Gastrocnemius medialis (tissue), 4 donors: ENCODE data around the gene ZEB1.
"Not testable (repeated sequence)": the region's sequence is repeated elsewhere in the genome, so short reads cannot be mapped to it uniquely, and the experiment has no call there.

Experiments used
- CTCF ChIP-seq, 5 experiments: fragments of 450-650 bp in 3 of 5; fragments of 200-600 bp in 2 of 5; sonication (generic) in 2 of 5; IDR thresholded peaks in 4 of 5; conservative IDR thresholded peaks in 1 of 5; 1 replicate in 4 of 5; 2 replicates in 1 of 5; pipeline ENCODE4 v1.5.1; 2016 to 2019; ENCODE audit warnings: antibody characterized with exemption in 5 of 5, mild to moderate bottlenecking in 3 of 5, moderate library complexity in 3 of 5
- POLR2A ChIP-seq, 2 donors: fragments of 450-650 bp; IDR thresholded peaks; one replicate each; pipeline ENCODE4 v1.6.1; 2017; ENCODE audit warnings: antibody characterized with exemption in 2 of 2, mild to moderate bottlenecking in 2 of 2, moderate library complexity in 2 of 2

- not testable (repeated sequence) for TF ChIP-seq CTCF (IDR thresholded peaks at IDR 0.05 in 4 of 5, conservative IDR thresholded peaks at IDR 0.05 in 1 of 5); POLR2A (IDR thresholded peaks at IDR 0.05)
These were observed 109.5 kb downstream of the ZEB1 start for GRCh38 chr10:31428499-31428898.
